ENCODE data around the gene ICAM5. TPM values are rescaled to one million over a fixed set of nuclear protein-coding genes. Genes with fewer than 3 reads are reported as not detected.
"Not testable (repeated sequence)": the region's sequence is repeated elsewhere in the genome, so short reads cannot be mapped to it uniquely, and the experiment has no call there.

Gene ICAM5
- 2.5 TPM for polyA plus RNA-seq (2013, experiment 1 of 2)
- 0.86 TPM for polyA plus RNA-seq (2013, experiment 2 of 2)

- H3K4me1 ChIP-seq (ENCODE audit: control insufficient read depth, insufficient read depth, low read length, poor library complexity, severe bottlenecking) = peaks cover 14% of the 10 kb centered on the region
- no peak within 1 kb of the TSS for H3K27ac ChIP-seq (ENCODE audit: low read depth, low read length, severe bottlenecking)
- H3K36me3 ChIP-seq (ENCODE audit: control insufficient read depth, insufficient read depth, low read length) = no peaks in the 10 kb centered on the region
- H3K9me3 ChIP-seq (ENCODE audit: control insufficient read depth, low read length) = no peaks in the 10 kb centered on the region
- H3K4me3 ChIP-seq (ENCODE audit: extremely low read depth, insufficient read depth, low read length, poor library complexity, severe bottlenecking) = peak within 1 kb of the TSS; percentile 24
- WGBS, 2 experiments (ENCODE audit: insufficient coverage in 2 of 2) = 2 to 3% methylated on average over 24 to 39 of the region's 45 CpGs
Measured at GRCh38 chr19:10289836-10290356, at the start of gene ICAM5. TSS of gene ICAM5 (plus strand) at chr19:10289952. CDS start at chr19:10290044, 92 bp downstream.

- WGBS, 2 experiments (ENCODE audit: insufficient coverage in 2 of 2) = 88 to 94% methylated on average over 7 to 10 of the region's 11 CpGs
- not testable (repeated sequence) for H3K4me1 ChIP-seq (ENCODE audit: control insufficient read depth, insufficient read depth, low read length, poor library complexity, severe bottlenecking); H3K27ac ChIP-seq (ENCODE audit: low read depth, low read length, severe bottlenecking); H3K36me3 ChIP-seq (ENCODE audit: control insufficient read depth, insufficient read depth, low read length); H3K4me3 ChIP-seq (ENCODE audit: extremely low read depth, insufficient read depth, low read length, poor library complexity, severe bottlenecking); H3K9me3 ChIP-seq (ENCODE audit: control insufficient read depth, low read length)
Measured at GRCh38 chr19:10241826-10242449, 47.8 kb upstream of the ICAM5 start.

- Histone ChIP-seq H3K4me1 (ENCODE audit: control insufficient read depth, insufficient read depth, low read length, poor library complexity, severe bottlenecking) (peaks cover 4% of the 10 kb centered on the region), H3K4me3 (ENCODE audit: extremely low read depth, insufficient read depth, low read length, poor library complexity, severe bottlenecking) (no peak overlapping the region), H3K36me3 (ENCODE audit: control insufficient read depth, insufficient read depth, low read length) (no peaks in the 10 kb centered on the region), H3K27ac (ENCODE audit: low read depth, low read length, severe bottlenecking) (no peak overlapping the region), H3K9me3 (ENCODE audit: control insufficient read depth, low read length) (no peaks in the 10 kb centered on the region)
- 89 to 91% methylated on average over 7 of the region's 7 CpGs for WGBS, 2 experiments (ENCODE audit: insufficient coverage in 2 of 2)
Measured at GRCh38 chr19:10243606-10244005, 46.1 kb upstream of the ICAM5 start.

- Histone ChIP-seq H3K36me3 (ENCODE audit: control insufficient read depth, insufficient read depth, low read length) (no peaks in the 10 kb centered on the region), H3K9me3 (ENCODE audit: control insufficient read depth, low read length) (no peaks in the 10 kb centered on the region), H3K4me1 (ENCODE audit: control insufficient read depth, insufficient read depth, low read length, poor library complexity, severe bottlenecking) (peaks cover 4% of the 10 kb centered on the region), H3K4me3 (ENCODE audit: extremely low read depth, insufficient read depth, low read length, poor library complexity, severe bottlenecking) (no peak overlapping the region), H3K27ac (ENCODE audit: low read depth, low read length, severe bottlenecking) (no peak overlapping the region)
- WGBS, 2 experiments (ENCODE audit: insufficient coverage in 2 of 2) = 88 to 94% methylated on average over 5 to 8 of the region's 9 CpGs
Measured at GRCh38 chr19:10245189-10245939, 44.4 kb upstream of the ICAM5 start.

- WGBS, 2 experiments (ENCODE audit: insufficient coverage in 2 of 2) = 83 to 92% methylated on average over 3 of the region's 6 CpGs
- no peak overlapping the region for H3K4me3 ChIP-seq (ENCODE audit: extremely low read depth, insufficient read depth, low read length, poor library complexity, severe bottlenecking)
- H3K27ac ChIP-seq (ENCODE audit: low read depth, low read length, severe bottlenecking) = no peak overlapping the region
- no peaks in the 10 kb centered on the region for H3K9me3 ChIP-seq (ENCODE audit: control insufficient read depth, low read length)
- H3K36me3 ChIP-seq (ENCODE audit: control insufficient read depth, insufficient read depth, low read length) = no peaks in the 10 kb centered on the region
- H3K4me1 ChIP-seq (ENCODE audit: control insufficient read depth, insufficient read depth, low read length, poor library complexity, severe bottlenecking) = peaks cover 4% of the 10 kb centered on the region
Measured at GRCh38 chr19:10246511-10246910, 43.2 kb upstream of the ICAM5 start.

- WGBS, 2 experiments (ENCODE audit: insufficient coverage in 2 of 2) = 0 to 1% methylated on average over 69 to 75 of the region's 77 CpGs
- peaks cover 3% of the 10 kb centered on the region for H3K4me1 ChIP-seq (ENCODE audit: control insufficient read depth, insufficient read depth, low read length, poor library complexity, severe bottlenecking)
- peak within 1 kb of the TSS; percentile 87 for H3K4me3 ChIP-seq (ENCODE audit: extremely low read depth, insufficient read depth, low read length, poor library complexity, severe bottlenecking)
- no peaks in the 10 kb centered on the region for H3K9me3 ChIP-seq (ENCODE audit: control insufficient read depth, low read length)
- peaks cover 27% of the 10 kb centered on the region for H3K36me3 ChIP-seq (ENCODE audit: control insufficient read depth, insufficient read depth, low read length)
- H3K27ac ChIP-seq (ENCODE audit: low read depth, low read length, severe bottlenecking) = peak within 1 kb of the TSS; percentile 57
Measured at GRCh38 chr19:10251792-10252694, 37.7 kb upstream of the ICAM5 start, which contains the start of gene MRPL4. TSS of gene MRPL4 (plus strand) at chr19:10252214. CDS start at chr19:10252254, 40 bp downstream.

GRCh38 chr19:10252707-10253106, 37.0 kb upstream of the ICAM5 start:
- H3K9me3 ChIP-seq (ENCODE audit: control insufficient read depth, low read length) = no peaks in the 10 kb centered on the region
- H3K27ac ChIP-seq (ENCODE audit: low read depth, low read length, severe bottlenecking) = no peak overlapping the region
- H3K4me3 ChIP-seq (ENCODE audit: extremely low read depth, insufficient read depth, low read length, poor library complexity, severe bottlenecking) = peak overlapping the region; percentile 87
- peaks cover 3% of the 10 kb centered on the region for H3K4me1 ChIP-seq (ENCODE audit: control insufficient read depth, insufficient read depth, low read length, poor library complexity, severe bottlenecking)
- WGBS, 2 experiments (ENCODE audit: insufficient coverage in 2 of 2) = 4 to 27% methylated on average over 4 to 6 of the region's 8 CpGs
- peaks cover 33% of the 10 kb centered on the region for H3K36me3 ChIP-seq (ENCODE audit: control insufficient read depth, insufficient read depth, low read length)

GRCh38 chr19:10254244-10254643, 35.5 kb upstream of the ICAM5 start:
- Histone ChIP-seq H3K27ac (ENCODE audit: low read depth, low read length, severe bottlenecking) (no peak overlapping the region), H3K36me3 (ENCODE audit: control insufficient read depth, insufficient read depth, low read length) (peaks cover 44% of the 10 kb centered on the region), H3K4me1 (ENCODE audit: control insufficient read depth, insufficient read depth, low read length, poor library complexity, severe bottlenecking) (peaks cover 3% of the 10 kb centered on the region), H3K4me3 (ENCODE audit: extremely low read depth, insufficient read depth, low read length, poor library complexity, severe bottlenecking) (no peak overlapping the region), H3K9me3 (ENCODE audit: control insufficient read depth, low read length) (no peaks in the 10 kb centered on the region)
- 90 to 100% methylated on average over 3 of the region's 3 CpGs for WGBS, 2 experiments (ENCODE audit: insufficient coverage in 2 of 2)

- Histone ChIP-seq H3K36me3 (ENCODE audit: control insufficient read depth, insufficient read depth, low read length) (peaks cover 49% of the 10 kb centered on the region), H3K27ac (ENCODE audit: low read depth, low read length, severe bottlenecking) (no peak overlapping the region), H3K4me1 (ENCODE audit: control insufficient read depth, insufficient read depth, low read length, poor library complexity, severe bottlenecking) (peaks cover 3% of the 10 kb centered on the region), H3K4me3 (ENCODE audit: extremely low read depth, insufficient read depth, low read length, poor library complexity, severe bottlenecking) (no peak overlapping the region), H3K9me3 (ENCODE audit: control insufficient read depth, low read length) (no peaks in the 10 kb centered on the region)
- 88 to 100% methylated on average over 2 of the region's 2 CpGs for WGBS, 2 experiments (ENCODE audit: insufficient coverage in 2 of 2)
Measured at GRCh38 chr19:10255358-10255757, 34.4 kb upstream of the ICAM5 start.

- WGBS, 2 experiments (ENCODE audit: insufficient coverage in 2 of 2) = 89 to 93% methylated on average over 3 to 4 of the region's 18 CpGs
- Histone ChIP-seq H3K27ac (ENCODE audit: low read depth, low read length, severe bottlenecking) (no peak overlapping the region), H3K4me1 (ENCODE audit: control insufficient read depth, insufficient read depth, low read length, poor library complexity, severe bottlenecking) (peaks cover 3% of the 10 kb centered on the region), H3K36me3 (ENCODE audit: control insufficient read depth, insufficient read depth, low read length) (peaks cover 49% of the 10 kb centered on the region), H3K9me3 (ENCODE audit: control insufficient read depth, low read length) (no peaks in the 10 kb centered on the region), H3K4me3 (ENCODE audit: extremely low read depth, insufficient read depth, low read length, poor library complexity, severe bottlenecking) (no peak overlapping the region)
Measured at GRCh38 chr19:10256551-10256950, 33.2 kb upstream of the ICAM5 start.
